BLaER1 (cell line): Measurements from ENCODE around the gene MRPL9.

Experiments used
- H3K27ac ChIP-seq: shearing (Covaris generic); formaldehyde crosslinking; 2 replicates; pipeline ENCODE4 v1.8.1; 2022
- H3K27me3 ChIP-seq: shearing (Covaris generic); formaldehyde crosslinking; 2 replicates; pipeline ENCODE4 v1.8.1; 2022
- H3K36me3 ChIP-seq: shearing (Covaris generic); formaldehyde crosslinking; 2 replicates; pipeline ENCODE4 v1.8.1; 2022
- H3K4me1 ChIP-seq: shearing (Covaris generic); formaldehyde crosslinking; 2 replicates; pipeline ENCODE4 v1.8.1; 2022
- H3K4me2 ChIP-seq: shearing (Covaris generic); formaldehyde crosslinking; 2 replicates; pipeline ENCODE4 v1.8.1; 2022
- H3K4me3 ChIP-seq: shearing (Covaris generic); formaldehyde crosslinking; 2 replicates; pipeline ENCODE4 v1.8.1; 2022
- H3K9ac ChIP-seq: shearing (Covaris generic); formaldehyde crosslinking; 2 replicates; pipeline ENCODE4 v1.8.1; 2022
- H3K9me3 ChIP-seq: shearing (Covaris generic); formaldehyde crosslinking; 2 replicates; pipeline ENCODE4 v1.8.1; 2022
- H4K20me1 ChIP-seq: shearing (Covaris generic); formaldehyde crosslinking; 2 replicates; pipeline ENCODE4 v1.8.1; 2022
- Cebpa-rat ChIP-seq: shearing (Covaris generic); IDR thresholded peaks from 2 replicates; pipeline ENCODE4 v1.8.1; 2022

Gene MRPL9

GRCh38 chr1:151713044-151713443 is 50.3 kb downstream of the MRPL9 start:
- peaks cover 54% of the 10 kb centered on the region for H3K4me1 ChIP-seq
- H3K36me3 ChIP-seq, result no peaks in the 10 kb centered on the region
- H3K27ac ChIP-seq, result no peak overlapping the region
- H3K9me3 ChIP-seq, result no peaks in the 10 kb centered on the region
- no peaks in the 10 kb centered on the region for H4K20me1 ChIP-seq
- H3K4me2 ChIP-seq, result peak overlapping the region; percentile 31
- no peak overlapping the region for H3K4me3 ChIP-seq
- no peak for TF ChIP-seq Cebpa-rat
- no peak overlapping the region for H3K9ac ChIP-seq
- peaks cover 32% of the 10 kb centered on the region for H3K27me3 ChIP-seq

- Histone ChIP-seq H3K4me3 (no peak overlapping the region), H3K9me3 (no peaks in the 10 kb centered on the region), H3K27me3 (peaks cover 21% of the 10 kb centered on the region), H3K36me3 (no peaks in the 10 kb centered on the region), H3K27ac (no peak overlapping the region), H3K4me1 (peaks cover 54% of the 10 kb centered on the region), H3K9ac (no peak overlapping the region), H4K20me1 (no peaks in the 10 kb centered on the region), H3K4me2 (peak overlapping the region; percentile 31)
- no peak for TF ChIP-seq Cebpa-rat
Measured at GRCh38 chr1:151711951-151712350, 51.3 kb downstream of the MRPL9 start.

GRCh38 chr1:151711044-151711800 is 52.1 kb downstream of the MRPL9 start:
- H3K4me1 ChIP-seq, result peaks cover 59% of the 10 kb centered on the region
- no peaks in the 10 kb centered on the region for H3K36me3 ChIP-seq
- H3K27ac ChIP-seq, result no peak overlapping the region
- H3K4me3 ChIP-seq, result no peak overlapping the region
- no peaks in the 10 kb centered on the region for H3K9me3 ChIP-seq
- H3K9ac ChIP-seq, result no peak overlapping the region
- H4K20me1 ChIP-seq, result no peaks in the 10 kb centered on the region
- H3K27me3 ChIP-seq, result peaks cover 15% of the 10 kb centered on the region
- TF ChIP-seq Cebpa-rat, result no peak
- H3K4me2 ChIP-seq, result peak overlapping the region; percentile 31; the same call in 1 of the 2 replicates

- Histone ChIP-seq H3K27me3 (peaks cover 6% of the 10 kb centered on the region; the same call in 1 of the 2 replicates), H3K9ac (no peak overlapping the region), H3K4me3 (no peak overlapping the region), H4K20me1 (no peaks in the 10 kb centered on the region), H3K36me3 (no peaks in the 10 kb centered on the region), H3K27ac (no peak overlapping the region), H3K4me2 (peak overlapping the region; percentile 95), H3K9me3 (no peaks in the 10 kb centered on the region), H3K4me1 (peaks cover 68% of the 10 kb centered on the region)
- no peak for TF ChIP-seq Cebpa-rat
Measured at GRCh38 chr1:151710187-151710840, 53.0 kb downstream of the MRPL9 start.
